ENCODE measurements around the gene BMERB1. TPM values are rescaled to one million over a fixed set of nuclear protein-coding genes. Genes with fewer than 3 reads are reported as not detected.

BMERB1 gene
- total RNA-seq, 2 experiments from 2014 or later, result 0.85 to 0.98 TPM

- Histone ChIP-seq H3K4me3 (ENCODE audit: low read length) (no peak overlapping the region), H3K36me3 (ENCODE audit: insufficient read depth, low read length) (peaks cover 91% of the 10 kb centered on the region), H3K27ac (ENCODE audit: low read depth in 1 of 2, low read length in 2 of 2) (no peak overlapping the region), H3K4me1 (ENCODE audit: insufficient read depth, low read length) (no peaks in the 10 kb centered on the region), H3K9me3 (ENCODE audit: control insufficient read depth in 1 of 2, insufficient read depth in 1 of 2, low read length in 2 of 2) (no peaks in the 10 kb centered on the region), H3K27me3 (ENCODE audit: control insufficient read depth in 1 of 2, insufficient read depth in 2 of 2, low read length in 2 of 2) (no peaks in the 10 kb centered on the region)
- Mint-ChIP-seq H3K36me3 (ENCODE audit: low read depth) (peaks cover 94% of the 10 kb centered on the region), H3K4me1 (ENCODE audit: low read depth) (no peaks in the 10 kb centered on the region), H3K4me3 (no peak overlapping the region), H3K27ac (no peak overlapping the region), H3K27me3 (no peaks in the 10 kb centered on the region), H3K9me3 (no peaks in the 10 kb centered on the region)
- DNase-seq (no peak), ATAC-seq (ENCODE audit: poor library complexity) (no peak)
- intact Hi-C loops (cut with DNase I, micrococcal nuclease), result no loop called here
- CTCF ChIA-PET, result interaction anchor here (1.7 kb wide), 1 partner anchor 27 kb away, joined by 6 read pairs; the partner anchor contains the start of gene MARF1
- no peak for TF ChIP-seq CTCF (IDR thresholded peaks at IDR 0.05)
- POLR2A ChIA-PET, result interaction anchor here (1.3 kb wide), 1 partner anchor 28 kb away, joined by 3 read pairs; no protein-coding TSS in a partner anchor
Measured at GRCh38 chr16:15616012-15616411, 181.6 kb downstream of the BMERB1 start.

- Mint-ChIP-seq H3K27me3 (no peaks in the 10 kb centered on the region), H3K4me3 (no peak overlapping the region), H3K9me3 (no peaks in the 10 kb centered on the region), H3K4me1 (ENCODE audit: low read depth) (no peaks in the 10 kb centered on the region), H3K27ac (no peak overlapping the region), H3K36me3 (ENCODE audit: low read depth) (peaks cover 94% of the 10 kb centered on the region)
- H3K4me1 ChIP-seq (ENCODE audit: insufficient read depth, low read length), result no peaks in the 10 kb centered on the region
- ChIA-PET POLR2A (interaction anchor here (1.3 kb wide), 1 partner anchor 27 kb away, joined by 3 read pairs; no protein-coding TSS in a partner anchor), CTCF (no interaction called here)
- no peak for TF ChIP-seq CTCF (IDR thresholded peaks at IDR 0.05)
- H3K27ac ChIP-seq (ENCODE audit: low read depth in 1 of 2, low read length in 2 of 2), result no peak overlapping the region
- no peak overlapping the region for H3K4me3 ChIP-seq (ENCODE audit: low read length)
- ATAC-seq (ENCODE audit: poor library complexity) (no peak), DNase-seq (no peak)
- H3K27me3 ChIP-seq (ENCODE audit: control insufficient read depth in 1 of 2, insufficient read depth in 2 of 2, low read length in 2 of 2), result no peaks in the 10 kb centered on the region
- no peaks in the 10 kb centered on the region for H3K9me3 ChIP-seq (ENCODE audit: control insufficient read depth in 1 of 2, insufficient read depth in 1 of 2, low read length in 2 of 2)
- H3K36me3 ChIP-seq (ENCODE audit: insufficient read depth, low read length), result peaks cover 91% of the 10 kb centered on the region
- intact Hi-C loops (cut with DNase I, micrococcal nuclease), result no loop called here
Measured at GRCh38 chr16:15616475-15617165, 182.2 kb downstream of the BMERB1 start.

GRCh38 chr16:15617901-15618300 is 183.5 kb downstream of the BMERB1 start:
- Histone ChIP-seq H3K27me3 (ENCODE audit: control insufficient read depth in 1 of 2, insufficient read depth in 2 of 2, low read length in 2 of 2) (no peaks in the 10 kb centered on the region), H3K9me3 (ENCODE audit: control insufficient read depth in 1 of 2, insufficient read depth in 1 of 2, low read length in 2 of 2) (no peaks in the 10 kb centered on the region), H3K36me3 (ENCODE audit: insufficient read depth, low read length) (peaks cover 91% of the 10 kb centered on the region), H3K4me3 (ENCODE audit: low read length) (no peak overlapping the region), H3K27ac (ENCODE audit: low read depth in 1 of 2, low read length in 2 of 2) (no peak overlapping the region), H3K4me1 (ENCODE audit: insufficient read depth, low read length) (no peaks in the 10 kb centered on the region)
- POLR2A ChIA-PET, result no interaction called here
- no peak for TF ChIP-seq CTCF (IDR thresholded peaks at IDR 0.05)
- H3K27ac Mint-ChIP-seq, result no peak overlapping the region
- H3K36me3 Mint-ChIP-seq (ENCODE audit: low read depth), result peaks cover 94% of the 10 kb centered on the region
- intact Hi-C loops (cut with DNase I, micrococcal nuclease), result no loop called here
- no peaks in the 10 kb centered on the region for H3K4me1 Mint-ChIP-seq (ENCODE audit: low read depth)
- ATAC-seq (ENCODE audit: poor library complexity) (no peak), DNase-seq (no peak)
- H3K4me3 Mint-ChIP-seq, result no peak overlapping the region
- CTCF ChIA-PET, result no interaction called here
- no peaks in the 10 kb centered on the region for H3K9me3 Mint-ChIP-seq
- H3K27me3 Mint-ChIP-seq, result no peaks in the 10 kb centered on the region
